HG02571 (cell line): ENCODE results near the gene SRPK2.

Experiments used
- ATAC-seq: cut with Tn5 transposase; IDR thresholded peaks from one replicate; pipeline ENCODE4 v1.9.1; 2021; ENCODE audit warnings: mild to moderate bottlenecking, moderate library complexity; ENCODE audit not compliant: unreplicated experiment

The SRPK2 gene

GRCh38 chr7:105149827-105150226, 238.9 kb downstream of the SRPK2 start:
- no peak for ATAC-seq

- no peak for ATAC-seq
These were observed 247.7 kb downstream of the SRPK2 start for GRCh38 chr7:105141068-105141467.

- ATAC-seq = no peak
These were observed 249.3 kb downstream of the SRPK2 start for GRCh38 chr7:105139381-105139780.

- ATAC-seq = no peak
These were observed 250.8 kb downstream of the SRPK2 start for GRCh38 chr7:105137898-105138297.

- ATAC-seq = no peak
These were observed 252.5 kb downstream of the SRPK2 start for GRCh38 chr7:105136221-105136620.

- ATAC-seq = no peak
These were observed 254.6 kb downstream of the SRPK2 start for GRCh38 chr7:105133986-105134655.

- ATAC-seq = no peak
These were observed 255.4 kb downstream of the SRPK2 start for GRCh38 chr7:105133358-105133757.

GRCh38 chr7:105132835-105133234, 255.9 kb downstream of the SRPK2 start:
- ATAC-seq = no peak

- ATAC-seq = no peak
These were observed 256.4 kb downstream of the SRPK2 start for GRCh38 chr7:105132335-105132734.

GRCh38 chr7:105131890-105132289, 256.8 kb downstream of the SRPK2 start:
- ATAC-seq = no peak

GRCh38 chr7:105131033-105131656, 257.6 kb downstream of the SRPK2 start:
- ATAC-seq = peak; percentile 75

GRCh38 chr7:105130580-105130979, 258.1 kb downstream of the SRPK2 start:
- ATAC-seq = no peak

GRCh38 chr7:105130048-105130447, 258.7 kb downstream of the SRPK2 start:
- no peak for ATAC-seq

- no peak for ATAC-seq
These were observed 261.5 kb downstream of the SRPK2 start for GRCh38 chr7:105127179-105127578.

- ATAC-seq = no peak
These were observed 262.2 kb downstream of the SRPK2 start for GRCh38 chr7:105126436-105126975.

GRCh38 chr7:105125745-105126144, 263.0 kb downstream of the SRPK2 start:
- no peak for ATAC-seq

GRCh38 chr7:105122619-105123018, 266.1 kb downstream of the SRPK2 start:
- ATAC-seq = no peak

- no peak for ATAC-seq
These were observed 269.8 kb downstream of the SRPK2 start for GRCh38 chr7:105118612-105119600.

GRCh38 chr7:105112440-105113418, 276.0 kb downstream of the SRPK2 start:
- no peak for ATAC-seq

- ATAC-seq = no peak
These were observed 281.3 kb downstream of the SRPK2 start for GRCh38 chr7:105107458-105107857.
